HG03039 (cell line): ENCODE results near the gene PAX5.

Experiments
- ATAC-seq: cut with Tn5 transposase; IDR thresholded peaks from one replicate; pipeline ENCODE4 v1.9.1; 2021; ENCODE audit warnings: mild to moderate bottlenecking, moderate library complexity; ENCODE audit not compliant: unreplicated experiment

The PAX5 gene

GRCh38 chr9:36962691-36963090 lies 71.4 kb downstream of the PAX5 start:
- no peak for ATAC-seq

DNA sequence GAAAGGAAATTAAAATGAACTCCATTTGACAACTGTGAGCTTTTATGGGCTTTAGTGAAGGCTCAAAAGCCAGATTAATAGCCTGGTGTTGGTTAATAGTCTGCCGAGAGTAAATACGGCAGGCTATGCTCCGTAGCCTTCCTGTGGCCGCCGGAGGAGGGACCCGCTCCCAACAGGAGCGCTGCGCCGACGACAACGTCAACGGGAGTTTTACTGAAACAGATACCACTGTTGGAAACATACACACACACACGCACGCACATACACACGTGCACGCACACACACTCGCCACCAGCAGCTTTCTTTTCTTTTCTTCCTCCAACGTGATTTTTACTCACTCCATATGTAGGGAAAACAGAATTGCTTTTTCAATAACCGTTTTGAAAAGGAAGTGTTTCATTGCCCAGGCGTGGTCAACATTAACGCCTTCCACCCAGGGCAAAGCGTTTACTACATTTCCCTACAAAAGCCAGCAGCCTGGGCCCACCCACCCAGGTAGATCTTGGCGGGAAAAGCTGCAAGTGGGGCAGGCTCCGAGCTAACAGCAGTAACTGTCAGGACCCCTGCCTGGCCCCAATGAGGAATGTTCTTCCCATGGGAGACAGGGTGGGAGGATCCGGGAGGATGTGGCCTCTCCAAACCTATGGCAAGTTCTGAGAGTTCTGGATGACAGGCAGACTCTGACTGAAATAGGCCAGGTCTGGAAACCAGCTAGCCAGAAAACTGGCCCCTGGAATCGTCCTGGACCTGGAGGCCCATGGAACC lies 72.3 kb downstream of the PAX5 start:
- no peak for ATAC-seq

DNA sequence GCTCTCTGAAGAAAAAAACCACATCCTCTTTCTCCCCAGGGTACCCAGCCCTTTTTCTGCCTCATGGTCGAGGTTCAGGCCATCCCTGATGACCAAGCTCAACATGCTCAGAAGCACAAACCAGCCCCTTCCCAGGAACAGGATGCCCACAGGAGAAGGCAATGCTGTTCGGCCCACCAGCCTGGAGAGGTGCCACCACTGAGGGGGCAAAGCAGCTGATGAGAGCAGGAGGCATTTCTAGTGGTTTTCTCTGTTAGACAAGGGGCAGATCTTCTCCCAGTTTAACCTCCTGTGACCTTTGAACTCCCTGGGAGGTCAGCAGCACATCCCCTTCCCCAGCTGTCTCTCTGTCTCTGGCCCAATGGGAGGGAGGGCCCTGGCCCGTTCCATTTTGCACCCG lies 73.0 kb downstream of the PAX5 start:
- ATAC-seq, result no peak

GRCh38 chr9:36960575-36960955 lies 73.5 kb downstream of the PAX5 start:
- no peak for ATAC-seq

DNA sequence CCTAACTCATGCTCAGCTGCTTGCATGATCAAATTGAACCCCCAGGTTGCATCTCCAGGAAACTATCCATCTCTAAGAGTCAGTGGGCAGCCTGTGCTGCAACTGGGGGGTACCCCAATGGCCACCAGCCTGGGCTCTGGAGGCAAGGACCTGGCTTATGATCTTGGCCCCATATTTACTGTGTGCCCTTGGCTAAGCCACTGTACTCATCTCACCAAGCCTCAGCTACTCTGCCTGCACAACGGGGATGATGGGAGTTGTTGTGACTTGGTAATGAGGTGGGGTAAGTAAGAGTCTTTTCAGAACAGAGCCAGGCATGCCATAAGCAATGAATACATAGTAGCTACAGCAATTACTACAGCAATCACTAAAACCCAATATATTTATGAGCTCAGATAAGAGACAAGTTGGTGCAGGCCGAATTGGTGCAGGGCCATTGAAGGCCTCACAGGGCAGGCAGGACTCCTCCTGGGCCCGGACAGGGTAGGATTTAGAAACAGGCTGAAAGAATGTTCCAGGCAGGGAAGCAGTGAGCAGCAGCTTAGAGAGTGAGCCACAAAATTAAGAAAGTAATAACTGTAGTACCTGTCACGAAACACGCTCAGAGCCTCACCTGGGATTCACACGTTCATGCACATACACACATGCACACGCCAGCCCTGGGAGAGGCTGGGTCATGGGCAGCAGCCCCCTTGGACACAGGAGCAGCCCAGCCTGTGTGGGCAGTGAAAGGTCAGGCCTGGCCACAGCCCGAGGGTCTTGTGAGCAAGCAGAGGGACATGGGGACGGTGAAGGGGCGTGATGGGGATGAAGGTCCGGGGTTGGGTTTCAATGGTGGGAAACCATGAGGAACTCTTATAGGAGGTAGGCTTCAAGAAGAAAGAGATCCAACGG lies 74.1 kb downstream of the PAX5 start:
- ATAC-seq, result no peak

GRCh38 chr9:36956908-36957307 lies 77.2 kb downstream of the PAX5 start:
- no peak for ATAC-seq

DNA sequence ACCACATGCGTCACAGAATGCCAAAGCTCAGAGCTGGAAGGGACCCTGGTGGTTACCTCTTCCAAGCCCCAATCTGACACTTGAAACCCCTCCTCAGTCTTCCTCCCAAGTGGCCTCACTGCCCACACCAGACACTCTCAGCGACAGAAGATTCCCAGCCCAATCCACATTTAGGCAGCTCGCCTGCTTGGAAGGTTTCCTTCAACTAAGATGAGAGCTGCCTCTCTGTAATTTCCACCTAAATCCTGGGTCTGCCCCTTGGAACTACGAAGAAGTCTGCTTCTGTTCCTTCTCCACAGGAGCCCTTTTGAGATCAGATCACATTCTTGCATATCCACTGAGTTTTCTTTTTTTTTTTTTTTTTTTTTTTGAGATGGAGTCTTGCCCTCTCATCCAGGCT lies 83.7 kb downstream of the PAX5 start:
- no peak for ATAC-seq

DNA sequence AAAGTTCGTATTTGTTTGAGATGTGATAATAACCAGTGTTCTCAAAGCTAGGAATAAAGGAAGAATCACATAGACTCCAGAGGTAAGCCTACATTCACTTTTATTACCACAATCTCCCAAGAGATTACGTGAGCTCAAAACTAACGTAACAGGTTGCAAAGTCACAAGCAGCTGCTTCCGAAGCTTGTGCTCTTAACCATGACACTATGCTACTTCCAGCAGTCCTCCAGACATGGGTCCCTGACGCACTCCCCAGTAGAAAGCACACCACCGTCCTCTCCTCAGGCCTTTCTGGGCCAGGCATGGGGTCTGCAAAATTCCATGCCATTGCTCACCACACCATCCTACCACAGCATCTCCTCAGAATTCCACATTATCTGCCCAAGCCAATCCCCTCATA lies 84.6 kb downstream of the PAX5 start:
- no peak for ATAC-seq

DNA sequence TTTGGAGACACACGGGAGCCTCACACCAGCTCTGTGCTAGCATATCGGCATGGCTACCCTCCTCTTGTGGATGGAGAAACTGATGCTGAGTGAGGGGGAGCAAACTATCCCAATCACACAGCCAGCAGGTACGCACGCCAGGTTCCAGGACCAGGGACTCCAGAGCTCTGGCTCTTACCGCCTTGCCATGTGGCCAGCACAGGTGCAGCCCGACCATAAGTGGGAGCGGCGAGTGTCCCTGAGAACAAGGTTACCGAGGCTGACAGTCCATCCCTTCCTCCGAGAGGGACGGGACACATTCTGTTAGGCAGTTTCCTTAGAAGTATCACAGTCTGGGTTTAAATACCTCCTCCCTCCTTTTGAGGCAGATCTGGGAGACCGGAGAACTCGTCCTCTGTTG lies 86.0 kb downstream of the PAX5 start:
- no peak for ATAC-seq

- ATAC-seq, result no peak
Measured at GRCh38 chr9:36946653-36947052, 87.4 kb downstream of the PAX5 start.

- ATAC-seq, result no peak
Measured at GRCh38 chr9:36945999-36946398, 88.1 kb downstream of the PAX5 start.

DNA sequence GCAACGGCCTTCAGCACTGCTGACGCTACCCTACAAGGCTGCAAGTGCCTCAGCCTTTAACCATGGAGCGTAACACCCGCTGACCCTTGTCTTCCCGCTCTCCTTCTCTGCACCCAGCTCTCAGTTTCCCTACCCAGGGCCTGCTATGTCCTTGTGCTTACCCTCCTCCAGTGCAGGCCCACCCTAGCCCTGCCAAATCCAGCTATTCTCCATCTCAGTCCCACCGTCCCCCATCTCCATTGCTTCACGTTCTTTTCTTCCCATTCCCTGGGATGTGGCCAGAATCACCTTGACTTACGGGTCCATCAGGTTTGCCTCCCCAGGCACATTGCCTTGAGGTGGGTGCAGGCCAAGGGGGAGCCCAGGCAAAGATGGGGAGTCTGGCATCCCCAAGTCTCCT lies 91.2 kb downstream of the PAX5 start:
- ATAC-seq, result no peak

DNA sequence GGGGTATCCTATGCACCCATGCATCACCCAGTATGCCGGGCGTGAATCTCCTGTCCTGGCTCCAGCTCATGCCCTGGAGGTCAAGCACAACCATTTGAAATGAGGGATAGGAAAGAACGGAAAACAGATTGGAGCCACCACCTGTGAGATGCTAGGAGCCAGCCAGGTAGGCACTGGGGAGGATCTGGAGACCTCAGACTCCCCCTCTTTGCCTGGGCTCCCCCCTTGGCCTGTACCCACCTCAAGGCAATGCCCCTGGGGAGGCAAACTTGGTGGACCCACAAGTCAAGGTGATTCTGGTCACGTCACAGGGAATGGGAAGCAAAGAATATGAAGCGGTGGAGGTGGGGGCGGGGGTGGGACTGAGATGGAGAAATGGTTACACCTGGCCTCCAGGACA lies 92.6 kb downstream of the PAX5 start:
- ATAC-seq, result no peak

DNA sequence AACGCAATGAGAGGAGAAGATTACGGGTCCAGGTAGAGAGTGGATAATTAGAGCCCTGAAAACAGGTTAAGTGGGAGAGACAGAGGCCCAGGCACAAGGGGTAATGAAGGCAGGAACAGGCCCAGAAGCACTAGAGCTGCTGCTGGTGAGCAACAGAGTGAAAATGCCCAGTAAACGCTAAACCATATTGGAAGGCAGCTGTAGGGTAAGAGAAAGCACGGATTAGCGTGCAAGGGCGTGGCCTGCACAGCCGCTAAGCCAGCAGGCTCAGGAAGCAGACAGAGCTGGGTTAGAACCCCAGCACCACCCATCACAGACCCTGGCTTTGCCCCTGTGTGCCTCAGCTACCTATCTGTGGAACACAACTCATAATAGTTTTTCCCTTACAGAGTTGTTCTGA lies 93.2 kb downstream of the PAX5 start:
- ATAC-seq, result no peak

DNA sequence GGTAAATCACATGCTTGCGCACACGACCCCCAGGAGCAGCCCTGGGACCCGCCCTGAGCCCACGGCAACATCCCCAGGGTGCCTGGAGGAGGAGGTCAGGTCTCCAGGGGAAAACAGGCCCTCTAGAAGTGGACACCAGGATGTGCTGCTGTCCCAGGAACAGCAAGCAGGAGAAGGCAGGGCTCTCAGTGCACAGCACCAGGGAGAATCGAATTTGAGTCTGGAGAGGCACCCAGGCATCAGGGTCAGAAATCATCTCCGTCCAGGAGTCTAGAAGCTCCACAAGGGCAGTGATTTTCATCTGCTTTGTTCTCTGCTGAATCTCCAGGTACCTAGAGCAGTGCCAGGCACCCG lies 93.6 kb downstream of the PAX5 start:
- no peak for ATAC-seq

DNA sequence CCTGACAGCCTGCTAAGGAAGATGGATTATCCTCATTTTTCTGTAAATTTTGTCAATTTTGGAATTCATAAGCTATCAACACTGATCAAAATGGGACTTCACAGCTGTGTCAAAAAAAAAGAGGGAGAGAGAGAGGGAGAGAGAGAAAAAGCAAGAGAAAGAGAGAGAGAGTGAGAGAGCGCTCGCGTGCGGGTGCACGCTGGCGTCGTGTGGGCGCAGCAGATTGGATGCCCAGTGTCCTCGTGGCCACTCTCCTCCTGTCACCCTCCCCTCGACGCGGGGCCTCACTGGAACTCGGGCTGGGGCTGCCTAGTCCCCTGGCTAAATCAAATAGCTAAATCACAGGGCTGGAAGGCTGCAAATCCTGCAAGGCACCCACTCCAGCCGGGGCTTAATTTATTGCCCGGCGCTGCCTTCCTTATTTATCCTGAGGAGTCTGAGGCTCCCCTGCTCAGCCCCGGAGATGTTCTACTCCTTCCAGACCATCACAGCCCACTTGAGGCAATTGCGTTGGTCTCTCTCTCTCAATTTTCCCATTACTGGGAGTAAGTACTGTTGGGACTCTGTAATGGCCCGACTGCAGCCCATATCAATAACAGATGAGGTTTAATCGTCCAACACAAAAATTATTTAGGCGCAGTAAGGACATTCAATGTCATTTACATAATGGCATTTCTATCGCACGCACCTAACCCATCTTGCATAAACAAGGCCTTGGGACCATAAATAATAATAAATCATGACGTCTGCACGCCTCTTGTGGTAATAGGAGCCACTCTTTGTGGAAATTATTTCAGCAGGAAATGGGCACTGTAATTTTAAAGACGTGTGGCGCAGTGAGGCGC lies 94.2 kb downstream of the PAX5 start:
- ATAC-seq, result no peak

GRCh38 chr9:36939214-36939613 lies 94.9 kb downstream of the PAX5 start:
- ATAC-seq, result no peak

- no peak for ATAC-seq
Measured at GRCh38 chr9:36938617-36939016, 95.5 kb downstream of the PAX5 start.

DNA sequence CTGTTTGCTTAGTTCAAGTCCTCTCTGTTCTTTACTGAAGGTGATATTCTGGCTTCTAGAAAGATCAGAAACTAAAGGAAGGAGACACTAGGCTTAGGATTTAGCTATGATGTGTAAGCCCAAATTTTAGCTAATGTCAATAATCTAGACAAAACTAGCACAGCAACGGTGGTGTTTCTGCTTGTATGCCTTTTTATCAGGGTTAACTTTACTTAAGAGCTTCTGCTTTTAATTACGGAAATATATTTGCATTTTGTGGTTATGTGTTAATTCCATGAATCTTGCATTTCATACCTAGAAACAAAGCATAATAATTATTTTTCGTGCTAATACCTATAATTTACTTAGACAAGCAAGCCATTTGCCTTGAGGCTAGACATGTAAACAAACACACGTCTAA lies 96.1 kb downstream of the PAX5 start:
- ATAC-seq, result no peak

DNA sequence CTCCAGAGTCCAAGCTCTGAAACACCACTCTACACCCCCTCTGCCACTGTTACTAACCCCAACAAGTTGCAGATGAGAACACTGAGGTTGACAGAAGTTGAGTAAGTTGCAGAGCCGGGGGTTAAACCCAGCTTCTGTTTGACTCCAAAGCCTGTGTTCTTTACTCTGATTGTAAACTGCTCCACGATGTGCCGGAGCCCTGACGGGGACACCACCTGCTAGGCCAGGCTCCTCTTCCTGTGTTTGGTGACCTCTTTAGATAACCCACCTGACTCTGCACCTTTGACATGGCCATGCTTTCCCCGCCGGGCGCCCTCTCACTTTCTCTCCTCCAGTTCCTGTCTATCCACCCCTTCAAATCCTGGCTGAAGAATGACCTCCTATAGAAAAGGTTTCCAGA lies 96.7 kb downstream of the PAX5 start:
- ATAC-seq, result no peak

DNA sequence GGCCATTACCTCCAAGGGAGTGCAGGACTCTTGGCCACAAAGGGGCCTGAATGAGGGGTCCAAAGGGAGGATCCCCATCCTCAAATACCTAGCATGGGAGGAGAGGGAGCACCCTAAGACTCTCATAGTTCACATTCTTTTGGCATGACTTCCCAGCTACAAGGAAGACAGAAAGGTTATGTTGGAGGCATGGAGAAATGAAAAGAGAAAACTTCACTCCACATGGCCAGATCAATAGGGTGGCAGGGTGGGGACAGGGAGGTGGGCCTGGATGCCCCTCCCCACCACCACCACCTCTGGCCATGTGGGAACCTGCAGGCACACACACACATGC lies 97.6 kb downstream of the PAX5 start:
- ATAC-seq, result no peak
